ENCODE data around the gene PRKCQ.

DNA sequence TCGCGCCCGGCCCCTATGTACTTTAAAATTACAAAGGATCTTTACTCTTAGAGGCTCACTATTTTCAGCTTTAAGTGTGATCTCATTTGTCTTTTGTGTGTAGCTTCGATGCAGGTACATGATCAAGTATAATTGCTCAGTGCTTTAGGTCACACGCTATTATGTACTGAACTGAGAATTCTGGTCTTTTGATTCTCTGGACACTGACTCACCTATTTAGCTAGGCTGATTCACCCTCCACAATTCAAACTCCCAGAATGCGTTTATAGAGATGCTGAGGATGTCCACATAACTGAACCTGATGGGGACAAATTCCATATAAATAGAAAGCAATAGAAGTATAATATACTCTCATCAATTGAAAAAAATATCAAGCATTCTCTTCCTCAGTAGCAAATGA, 57.8 kb downstream of the PRKCQ start:
- TF ChIP-seq YY1 (IDR thresholded peaks at IDR 0.05) (no peak), EGR1 (IDR thresholded peaks at IDR 0.05; ENCODE audit: low read depth in 2 of 2) (no peak), RAD21 (IDR thresholded peaks at IDR 0.05) (no peak), HNF4A (conservative IDR thresholded peaks at IDR 0.05) (no peak), FOXA1 (IDR thresholded peaks at IDR 0.05) (no peak), RXRA (IDR thresholded peaks at IDR 0.05) (no peak), TAF1 (conservative IDR thresholded peaks at IDR 0.05) (no peak), SP1 (IDR thresholded peaks at IDR 0.05) (no peak)
- TF ChIP-seq, protein P1, sequence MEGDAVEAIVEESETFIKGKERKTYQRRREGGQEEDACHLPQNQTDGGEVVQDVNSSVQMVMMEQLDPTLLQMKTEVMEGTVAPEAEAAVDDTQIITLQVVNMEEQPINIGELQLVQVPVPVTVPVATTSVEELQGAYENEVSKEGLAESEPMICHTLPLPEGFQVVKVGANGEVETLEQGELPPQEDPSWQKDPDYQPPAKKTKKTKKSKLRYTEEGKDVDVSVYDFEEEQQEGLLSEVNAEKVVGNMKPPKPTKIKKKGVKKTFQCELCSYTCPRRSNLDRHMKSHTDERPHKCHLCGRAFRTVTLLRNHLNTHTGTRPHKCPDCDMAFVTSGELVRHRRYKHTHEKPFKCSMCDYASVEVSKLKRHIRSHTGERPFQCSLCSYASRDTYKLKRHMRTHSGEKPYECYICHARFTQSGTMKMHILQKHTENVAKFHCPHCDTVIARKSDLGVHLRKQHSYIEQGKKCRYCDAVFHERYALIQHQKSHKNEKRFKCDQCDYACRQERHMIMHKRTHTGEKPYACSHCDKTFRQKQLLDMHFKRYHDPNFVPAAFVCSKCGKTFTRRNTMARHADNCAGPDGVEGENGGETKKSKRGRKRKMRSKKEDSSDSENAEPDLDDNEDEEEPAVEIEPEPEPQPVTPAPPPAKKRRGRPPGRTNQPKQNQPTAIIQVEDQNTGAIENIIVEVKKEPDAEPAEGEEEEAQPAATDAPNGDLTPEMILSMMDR (IDR thresholded peaks at IDR 0.05; ENCODE audit: low read depth, low read length, missing input control) = no peak
- TF ChIP-seq, protein P2, sequence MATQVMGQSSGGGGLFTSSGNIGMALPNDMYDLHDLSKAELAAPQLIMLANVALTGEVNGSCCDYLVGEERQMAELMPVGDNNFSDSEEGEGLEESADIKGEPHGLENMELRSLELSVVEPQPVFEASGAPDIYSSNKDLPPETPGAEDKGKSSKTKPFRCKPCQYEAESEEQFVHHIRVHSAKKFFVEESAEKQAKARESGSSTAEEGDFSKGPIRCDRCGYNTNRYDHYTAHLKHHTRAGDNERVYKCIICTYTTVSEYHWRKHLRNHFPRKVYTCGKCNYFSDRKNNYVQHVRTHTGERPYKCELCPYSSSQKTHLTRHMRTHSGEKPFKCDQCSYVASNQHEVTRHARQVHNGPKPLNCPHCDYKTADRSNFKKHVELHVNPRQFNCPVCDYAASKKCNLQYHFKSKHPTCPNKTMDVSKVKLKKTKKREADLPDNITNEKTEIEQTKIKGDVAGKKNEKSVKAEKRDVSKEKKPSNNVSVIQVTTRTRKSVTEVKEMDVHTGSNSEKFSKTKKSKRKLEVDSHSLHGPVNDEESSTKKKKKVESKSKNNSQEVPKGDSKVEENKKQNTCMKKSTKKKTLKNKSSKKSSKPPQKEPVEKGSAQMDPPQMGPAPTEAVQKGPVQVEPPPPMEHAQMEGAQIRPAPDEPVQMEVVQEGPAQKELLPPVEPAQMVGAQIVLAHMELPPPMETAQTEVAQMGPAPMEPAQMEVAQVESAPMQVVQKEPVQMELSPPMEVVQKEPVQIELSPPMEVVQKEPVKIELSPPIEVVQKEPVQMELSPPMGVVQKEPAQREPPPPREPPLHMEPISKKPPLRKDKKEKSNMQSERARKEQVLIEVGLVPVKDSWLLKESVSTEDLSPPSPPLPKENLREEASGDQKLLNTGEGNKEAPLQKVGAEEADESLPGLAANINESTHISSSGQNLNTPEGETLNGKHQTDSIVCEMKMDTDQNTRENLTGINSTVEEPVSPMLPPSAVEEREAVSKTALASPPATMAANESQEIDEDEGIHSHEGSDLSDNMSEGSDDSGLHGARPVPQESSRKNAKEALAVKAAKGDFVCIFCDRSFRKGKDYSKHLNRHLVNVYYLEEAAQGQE (IDR thresholded peaks at IDR 0.05) = no peak
- TF ChIP-seq, protein P3, sequence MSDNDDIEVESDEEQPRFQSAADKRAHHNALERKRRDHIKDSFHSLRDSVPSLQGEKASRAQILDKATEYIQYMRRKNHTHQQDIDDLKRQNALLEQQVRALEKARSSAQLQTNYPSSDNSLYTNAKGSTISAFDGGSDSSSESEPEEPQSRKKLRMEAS (IDR thresholded peaks at IDR 0.05) = no peak
- TF ChIP-seq, protein P4, sequence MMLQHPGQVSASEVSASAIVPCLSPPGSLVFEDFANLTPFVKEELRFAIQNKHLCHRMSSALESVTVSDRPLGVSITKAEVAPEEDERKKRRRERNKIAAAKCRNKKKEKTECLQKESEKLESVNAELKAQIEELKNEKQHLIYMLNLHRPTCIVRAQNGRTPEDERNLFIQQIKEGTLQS (IDR thresholded peaks at IDR 0.05) = no peak

All from liver (tissue), 3 donors.